Mesothelial cell of epicardium (in vitro differentiated cells): Measurements from ENCODE around the gene OGDHL. TPM values are rescaled to one million over a fixed set of nuclear protein-coding genes. Genes with fewer than 3 reads are reported as not detected.

Experiments
- DNase-seq, 2 experiments: peaks; one replicate each; pipeline ENCODE4 v3.0.0; 2021; ENCODE audit warnings: low spot score in 2 of 2; ENCODE audit not compliant: unreplicated experiment in 2 of 2
- H3K27ac Mint-ChIP-seq: 2 replicates; pipeline ENCODE4 v1.8.0; 2021; ENCODE audit warnings: mixed read lengths
- H3K27me3 Mint-ChIP-seq: 2 replicates; pipeline ENCODE4 v1.8.0; 2021; ENCODE audit warnings: low read depth, mixed read lengths
- H3K36me3 Mint-ChIP-seq: 2 replicates; pipeline ENCODE4 v1.8.0; 2021; ENCODE audit warnings: mixed read lengths
- H3K4me1 Mint-ChIP-seq: 2 replicates; pipeline ENCODE4 v1.8.0; 2021; ENCODE audit warnings: mixed read lengths
- H3K4me3 Mint-ChIP-seq: 2 replicates; pipeline ENCODE4 v1.8.0; 2021; ENCODE audit warnings: mild to moderate bottlenecking, moderate library complexity, mixed read lengths
- H3K9me3 Mint-ChIP-seq: 2 replicates; pipeline ENCODE4 v1.8.0; 2021; ENCODE audit warnings: mixed read lengths
- CTCF ChIP-seq: fragments of 200-600 bp; sonication (generic); IDR thresholded peaks from one replicate; pipeline ENCODE4 v1.5.0; 2021; ENCODE audit warnings: antibody characterized with exemption; ENCODE audit not compliant: unreplicated experiment
- total RNA-seq: library from RNA; stranded (reverse); gene quantifications from 3 replicates; pipeline ENCODE4 v1.2.1, GENCODE V29; 2021

Gene OGDHL
- total RNA-seq, 1 donor from 2014 or later, result 12.7 TPM

DNA sequence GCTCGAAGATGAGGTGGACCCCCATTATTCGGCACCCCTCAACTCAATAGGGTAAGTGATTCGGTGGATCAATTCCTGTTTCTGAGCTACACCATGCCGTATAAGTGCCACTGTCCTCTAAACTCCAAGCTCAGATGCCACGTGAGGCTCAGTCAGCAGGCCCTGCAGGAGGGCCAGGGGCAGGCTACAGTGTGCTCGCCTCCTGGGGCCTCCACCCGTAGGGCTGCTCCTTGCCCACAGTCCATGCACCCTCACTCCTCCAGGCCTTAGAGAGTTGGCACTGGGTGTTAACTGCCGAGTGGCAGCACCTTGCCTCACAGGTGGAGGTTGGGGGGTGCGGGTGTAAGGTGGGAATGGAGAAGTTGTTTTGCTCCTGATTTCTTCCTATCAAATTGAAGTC is 70.5 kb downstream of the OGDHL start:
- no peak overlapping the region for H3K4me3 Mint-ChIP-seq
- no peak for TF ChIP-seq CTCF
- no peaks in the 10 kb centered on the region for H3K36me3 Mint-ChIP-seq
- no peak overlapping the region for H3K27ac Mint-ChIP-seq
- no peak for DNase-seq
- no peaks in the 10 kb centered on the region for H3K9me3 Mint-ChIP-seq
- peaks cover 9% of the 10 kb centered on the region for H3K4me1 Mint-ChIP-seq
- peaks cover 93% of the 10 kb centered on the region for H3K27me3 Mint-ChIP-seq

DNA sequence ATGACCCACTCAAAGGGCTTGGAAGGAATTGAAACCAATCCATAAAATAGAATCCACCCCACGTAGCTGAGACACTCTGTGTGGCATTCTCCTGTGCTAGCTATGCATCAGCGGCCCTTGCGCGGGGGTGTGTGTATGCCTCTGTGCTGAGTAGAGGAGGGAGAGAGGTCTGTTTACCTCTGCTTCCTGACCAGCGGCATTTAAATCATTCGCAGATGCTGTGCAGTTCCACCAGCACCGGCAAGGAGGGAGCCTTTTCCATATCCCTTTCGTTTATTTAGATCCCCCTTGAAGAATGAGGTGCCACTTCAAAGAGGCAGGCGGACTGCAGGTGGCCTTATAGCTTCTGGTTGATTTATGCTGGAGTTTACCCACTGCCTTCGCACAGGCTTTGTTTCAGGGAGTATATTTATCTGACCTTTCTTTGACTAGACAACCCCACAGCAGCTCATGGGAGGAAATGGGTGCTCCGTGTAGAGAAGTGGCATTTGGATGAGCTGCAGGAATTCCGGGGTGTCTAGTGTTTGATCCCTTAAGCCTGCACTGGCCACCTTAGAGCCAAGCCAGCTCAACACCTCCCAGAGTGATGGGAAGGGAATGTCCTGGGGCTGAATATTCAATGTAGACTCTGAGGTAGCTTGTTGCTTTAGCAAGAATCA is 71.3 kb downstream of the OGDHL start:
- H3K4me3 Mint-ChIP-seq, result no peak overlapping the region
- peaks cover 4% of the 10 kb centered on the region for H3K9me3 Mint-ChIP-seq
- TF ChIP-seq CTCF, result no peak
- no peak for DNase-seq
- no peaks in the 10 kb centered on the region for H3K36me3 Mint-ChIP-seq
- no peak overlapping the region for H3K27ac Mint-ChIP-seq
- H3K27me3 Mint-ChIP-seq, result peaks cover 91% of the 10 kb centered on the region
- peaks cover 9% of the 10 kb centered on the region for H3K4me1 Mint-ChIP-seq

DNA sequence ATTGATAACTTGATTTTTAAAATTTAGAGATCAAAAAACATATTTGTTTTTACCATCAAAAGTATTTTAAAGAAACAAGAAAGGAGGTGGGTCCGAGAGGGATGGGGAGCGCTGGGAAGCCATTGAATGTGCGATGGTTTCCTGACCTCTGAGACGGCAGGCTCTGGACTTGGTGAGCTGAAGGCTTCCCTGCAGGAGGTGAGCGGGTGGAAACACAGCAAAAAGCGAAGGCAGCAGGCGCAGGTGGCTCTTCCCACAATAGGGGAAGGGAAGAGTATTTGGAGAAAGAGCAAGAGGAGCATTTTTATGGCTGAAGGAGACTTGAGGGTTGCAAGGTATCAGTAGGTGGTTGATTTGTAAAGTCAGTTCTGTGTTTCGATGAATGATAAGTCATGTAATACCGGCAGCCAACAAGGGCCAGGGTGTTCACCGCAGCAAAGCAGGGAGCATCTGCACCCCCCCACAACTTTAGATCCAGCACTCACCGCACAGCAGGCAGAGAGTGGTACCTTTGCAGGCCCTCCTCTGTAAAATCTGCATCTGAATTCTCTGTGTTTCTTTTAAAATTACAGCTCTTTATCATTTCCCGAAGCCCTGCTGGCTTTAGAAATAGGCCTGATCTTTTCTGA is 72.1 kb downstream of the OGDHL start:
- H3K4me1 Mint-ChIP-seq, result peaks cover 9% of the 10 kb centered on the region
- no peak overlapping the region for H3K27ac Mint-ChIP-seq
- peaks cover 8% of the 10 kb centered on the region for H3K9me3 Mint-ChIP-seq
- no peaks in the 10 kb centered on the region for H3K36me3 Mint-ChIP-seq
- no peak for DNase-seq
- H3K27me3 Mint-ChIP-seq, result peaks cover 91% of the 10 kb centered on the region
- no peak for TF ChIP-seq CTCF
- no peak overlapping the region for H3K4me3 Mint-ChIP-seq

GRCh38 chr10:49688920-49689319 is 73.2 kb downstream of the OGDHL start:
- peaks cover 9% of the 10 kb centered on the region for H3K4me1 Mint-ChIP-seq
- H3K27me3 Mint-ChIP-seq, result peaks cover 86% of the 10 kb centered on the region
- peaks cover 8% of the 10 kb centered on the region for H3K9me3 Mint-ChIP-seq
- DNase-seq, result no peak
- H3K4me3 Mint-ChIP-seq, result no peak overlapping the region
- no peak overlapping the region for H3K27ac Mint-ChIP-seq
- no peaks in the 10 kb centered on the region for H3K36me3 Mint-ChIP-seq
- TF ChIP-seq CTCF, result no peak

GRCh38 chr10:49688261-49688846 is 73.8 kb downstream of the OGDHL start:
- Mint-ChIP-seq H3K4me3 (no peak overlapping the region), H3K27ac (no peak overlapping the region), H3K36me3 (no peaks in the 10 kb centered on the region), H3K27me3 (peaks cover 82% of the 10 kb centered on the region), H3K9me3 (peaks cover 8% of the 10 kb centered on the region), H3K4me1 (peaks cover 9% of the 10 kb centered on the region)
- no peak for DNase-seq
- TF ChIP-seq CTCF, result no peak
